Karpas-422 (cell line): ENCODE results near the gene DNAJC5. TPM values are rescaled to one million over a fixed set of nuclear protein-coding genes. Genes with fewer than 3 reads are reported as not detected.
"Not testable (repeated sequence)": the region's sequence is repeated elsewhere in the genome, so short reads cannot be mapped to it uniquely, and the experiment has no call there.

ENCODE experiments used
- DNase-seq: peaks from one replicate; pipeline ENCODE4 v3.0.0-alpha.2; 2015
- H2AFZ ChIP-seq: fragments of 200-600 bp; sonication (generic); 2 replicates; pipeline ENCODE4 v1.6.1; 2014; ENCODE audit warnings: antibody characterized with exemption, low read length, mixed read lengths
- H3K27ac ChIP-seq: fragments of 200-600 bp; sonication (generic); 2 replicates; pipeline ENCODE4 v1.5.1; 2014; ENCODE audit warnings: mild to moderate bottlenecking, low read length, moderate library complexity
- H3K27me3 ChIP-seq: fragments of 200-600 bp; sonication (generic); 2 replicates; pipeline ENCODE4 v1.6.1; 2014; ENCODE audit warnings: low read length, mixed read lengths
- H3K36me3 ChIP-seq: fragments of 200-600 bp; sonication (generic); 2 replicates; pipeline ENCODE4 v1.6.1; 2014; ENCODE audit warnings: low read length, mixed read lengths; ENCODE audit not compliant: insufficient read depth
- H3K4me1 ChIP-seq: fragments of 200-600 bp; sonication (generic); 2 replicates; pipeline ENCODE4 v1.6.1; 2014; ENCODE audit warnings: mild to moderate bottlenecking, low read length, mixed read lengths
- H3K4me2 ChIP-seq: fragments of 200-600 bp; sonication (generic); 2 replicates; pipeline ENCODE4 v1.6.1; 2014; ENCODE audit warnings: low read length, low read depth, mild to moderate bottlenecking; ENCODE audit not compliant: poor library complexity, severe bottlenecking
- H3K4me3 ChIP-seq: fragments of 200-600 bp; sonication (generic); 2 replicates; pipeline ENCODE4 v1.5.1; 2014; ENCODE audit warnings: mild to moderate bottlenecking, antibody characterized with exemption, low read length, mixed read lengths
- H3K79me2 ChIP-seq: fragments of 200-600 bp; sonication (generic); 2 replicates; pipeline ENCODE4 v1.6.1; 2014; ENCODE audit warnings: mild to moderate bottlenecking, low read length, mixed read lengths
- H3K9ac ChIP-seq: fragments of 200-600 bp; sonication (generic); 2 replicates; pipeline ENCODE4 v1.6.0; 2014; ENCODE audit warnings: low read length
- H3K9me2 ChIP-seq: fragments of 200-600 bp; sonication (generic), shearing (Covaris generic); replicated peaks from 2 replicates; pipeline ENCODE4 v1.6.0; 2014; ENCODE audit warnings: mild to moderate bottlenecking, low read length, moderate library complexity; ENCODE audit not compliant: insufficient read depth
- H3K9me3 ChIP-seq: fragments of 300-700, 200-600 bp; sonication (generic); 2 replicates; pipeline ENCODE4 v1.6.1; 2014; ENCODE audit warnings: low read length, mixed read lengths
- H4K20me1 ChIP-seq: fragments of 200-600 bp; sonication (generic); 2 replicates; pipeline ENCODE4 v1.6.1; 2014; ENCODE audit warnings: mild to moderate bottlenecking, antibody characterized with exemption, low read length, low read depth; ENCODE audit not compliant: insufficient read depth
- total RNA-seq: library from RNA; depleted of rRNA; stranded (reverse); fragments of >200 nt; shearing (Covaris generic); gene quantifications from 2 replicates; pipeline ENCODE4 v1.2.3, GENCODE V29; 2014; ENCODE audit warnings: low replicate concordance

DNAJC5 gene
- total RNA-seq, 1 experiment from 2014 or later, result 22.9 TPM

- Histone ChIP-seq H3K79me2 (peaks cover 6% of the 10 kb centered on the region), H3K9ac (no peak overlapping the region), H3K27ac (no peak overlapping the region), H3K9me2 (no peaks in the 10 kb centered on the region), H3K27me3 (no peaks in the 10 kb centered on the region), H2AFZ (no peak overlapping the region), H3K4me3 (no peak overlapping the region), H3K36me3 (peaks cover 44% of the 10 kb centered on the region), H3K9me3 (no peaks in the 10 kb centered on the region), H3K4me1 (no peaks in the 10 kb centered on the region), H3K4me2 (no peak overlapping the region), H4K20me1 (no peaks in the 10 kb centered on the region)
- DNase-seq, result no peak
These were observed 15.8 kb upstream of the DNAJC5 start for GRCh38 chr20:63878899-63879663.

GRCh38 chr20:63880901-63881300 is 14.0 kb upstream of the DNAJC5 start:
- not testable (repeated sequence) for H4K20me1 ChIP-seq

GRCh38 chr20:63881451-63882226 is 13.3 kb upstream of the DNAJC5 start:
- no peak overlapping the region for H3K4me3 ChIP-seq
- H3K4me2 ChIP-seq, result no peak overlapping the region
- no peaks in the 10 kb centered on the region for H3K9me2 ChIP-seq
- no peak overlapping the region for H3K27ac ChIP-seq
- H3K9me3 ChIP-seq, result no peaks in the 10 kb centered on the region
- no peaks in the 10 kb centered on the region for H3K4me1 ChIP-seq
- no peak for DNase-seq
- no peaks in the 10 kb centered on the region for H4K20me1 ChIP-seq
- H2AFZ ChIP-seq, result no peak overlapping the region
- H3K9ac ChIP-seq, result no peak overlapping the region
- no peaks in the 10 kb centered on the region for H3K27me3 ChIP-seq
- H3K79me2 ChIP-seq, result peaks cover 6% of the 10 kb centered on the region
- peaks cover 22% of the 10 kb centered on the region for H3K36me3 ChIP-seq

More at GRCh38 chr20:63880901-63881300, 14.0 kb upstream of the DNAJC5 start:
- DNase-seq, H3K27ac ChIP-seq, H3K27me3 ChIP-seq, H3K9ac ChIP-seq, H3K79me2 ChIP-seq, H3K4me3 ChIP-seq, H3K9me2 ChIP-seq, H3K4me2 ChIP-seq, H3K9me3 ChIP-seq, H3K4me1 ChIP-seq, H2AFZ ChIP-seq: not testable (repeated sequence)
- peaks cover 30% of the 10 kb centered on the region for H3K36me3 ChIP-seq

- Histone ChIP-seq H3K4me1 (no peaks in the 10 kb centered on the region), H2AFZ (no peak overlapping the region), H3K4me3 (no peak overlapping the region), H3K36me3 (peaks cover 17% of the 10 kb centered on the region), H3K4me2 (no peak overlapping the region), H3K27me3 (no peaks in the 10 kb centered on the region), H4K20me1 (no peaks in the 10 kb centered on the region), H3K79me2 (peaks cover 3% of the 10 kb centered on the region), H3K9me3 (no peaks in the 10 kb centered on the region), H3K27ac (no peak overlapping the region), H3K9ac (no peak overlapping the region), H3K9me2 (no peaks in the 10 kb centered on the region)
- no peak for DNase-seq
These were observed 12.4 kb upstream of the DNAJC5 start for GRCh38 chr20:63882257-63883200.

- H3K27me3 ChIP-seq, result no peaks in the 10 kb centered on the region
- peaks cover 11% of the 10 kb centered on the region for H3K36me3 ChIP-seq
- DNase-seq, result no peak
- no peaks in the 10 kb centered on the region for H4K20me1 ChIP-seq
- no peak overlapping the region for H2AFZ ChIP-seq
- no peak overlapping the region for H3K9ac ChIP-seq
- H3K79me2 ChIP-seq, result peaks cover 2% of the 10 kb centered on the region; the same call in 1 of the 2 replicates
- H3K4me3 ChIP-seq, result no peak overlapping the region
- no peaks in the 10 kb centered on the region for H3K4me1 ChIP-seq
- no peaks in the 10 kb centered on the region for H3K9me2 ChIP-seq
- H3K4me2 ChIP-seq, result no peak overlapping the region
- no peak overlapping the region for H3K27ac ChIP-seq
- no peaks in the 10 kb centered on the region for H3K9me3 ChIP-seq
These were observed 11.7 kb upstream of the DNAJC5 start for GRCh38 chr20:63883201-63883593.

GRCh38 chr20:63884506-63885263 is 10.2 kb upstream of the DNAJC5 start:
- Histone ChIP-seq H3K79me2 (peaks cover 2% of the 10 kb centered on the region; the same call in 1 of the 2 replicates), H3K9me3 (no peaks in the 10 kb centered on the region), H3K9ac (no peak overlapping the region), H3K27me3 (no peaks in the 10 kb centered on the region), H3K9me2 (no peaks in the 10 kb centered on the region), H2AFZ (no peak overlapping the region), H3K4me2 (no peak overlapping the region), H3K27ac (no peak overlapping the region), H3K4me1 (no peaks in the 10 kb centered on the region), H3K36me3 (peaks cover 4% of the 10 kb centered on the region; the same call in 1 of the 2 replicates), H3K4me3 (no peak overlapping the region), H4K20me1 (no peaks in the 10 kb centered on the region)
- DNase-seq, result no peak

- H3K4me1 ChIP-seq, result no peaks in the 10 kb centered on the region
- no peak overlapping the region for H3K27ac ChIP-seq
- H3K79me2 ChIP-seq, result peaks cover 2% of the 10 kb centered on the region; the same call in 1 of the 2 replicates
- H2AFZ ChIP-seq, result no peak overlapping the region
- DNase-seq, result no peak
- H3K36me3 ChIP-seq, result peaks cover 4% of the 10 kb centered on the region; the same call in 1 of the 2 replicates
- no peaks in the 10 kb centered on the region for H3K27me3 ChIP-seq
- H3K4me2 ChIP-seq, result no peak overlapping the region
- no peak overlapping the region for H3K4me3 ChIP-seq
- no peaks in the 10 kb centered on the region for H3K9me3 ChIP-seq
- H3K9ac ChIP-seq, result no peak overlapping the region
- no peaks in the 10 kb centered on the region for H3K9me2 ChIP-seq
- H4K20me1 ChIP-seq, result no peaks in the 10 kb centered on the region
These were observed 9.5 kb upstream of the DNAJC5 start for GRCh38 chr20:63885264-63886053.
